PC-3 (cell line): ENCODE measurements around the gene SPAG4.

Source experiments
- CTCF ChIP-seq: fragments of 300-600 bp; sonication (generic); conservative IDR thresholded peaks from 2 replicates; pipeline ENCODE4 v1.5.1; 2017; ENCODE audit warnings: antibody characterized with exemption, low read depth, mild to moderate bottlenecking, low read length
- EZH2 ChIP-seq: fragments of 300-600 bp; sonication (generic); IDR thresholded peaks from one replicate; pipeline ENCODE4 v1.6.1; 2017; ENCODE audit warnings: antibody characterized with exemption, mild to moderate bottlenecking, low read length; ENCODE audit not compliant: unreplicated experiment

- TF ChIP-seq EZH2 = no peak
- TF ChIP-seq CTCF = no peak
These were observed 33.2 kb downstream of the SPAG4 start for GRCh38 chr20:35648836-35649235.
